HepG2 (cell line): Measurements from ENCODE around the gene ZNF608. TPM values are rescaled to one million over a fixed set of nuclear protein-coding genes. Genes with fewer than 3 reads are reported as not detected.

Experiments
- ATAC-seq: fragments of 200-7000 bp; cut with Tn5 transposase; 3 replicates; pipeline ENCODE4 v1.9.1; 2020; ENCODE audit warnings: mild to moderate bottlenecking, moderate library complexity
- BruUV-seq: library from RNA; stranded (reverse); fragments of 400-500 nt; replicated peaks from 2 replicates; lab custom pipeline; 2021; lab: Mats Ljungman, UMichigan
- CTCF ChIA-PET: fragments of 300-600 bp; formaldehyde crosslinking; extraction: SDS; loops from one replicate; lab custom pipeline; 2021; ENCODE audit warnings: low total read pairs, inconsistent platforms, low intra/inter-chr PET ratio; lab: Yijun Ruan, JAX
- POLR2A ChIA-PET: fragments of 350-600 bp; sonication (Branson Sonifier 250); formaldehyde crosslinking; loops from one replicate; lab custom pipeline; 2020; ENCODE audit warnings: antibody characterized with exemption, inconsistent platforms; lab: Yijun Ruan, JAX
- DNase-seq: peaks from one replicate; pipeline ENCODE4 v3.0.0-alpha.2; 2015; ENCODE audit warnings: low spot score
- FAIRE-seq: peaks from 3 replicates; lab custom pipeline; 2011; peaks lifted over from hg19 to GRCh38; lab: Jason Lieb, UNC
- H2AFZ ChIP-seq: one replicate; pipeline ENCODE4 v1.6.1; 2011; ENCODE audit warnings: low read length, inconsistent platforms
- H3K27ac ChIP-seq: fragments of 300-600 bp; 3 replicates; pipeline ENCODE4 v1.8.0; 2011; ENCODE audit warnings: mixed run types, mild to moderate bottlenecking, mixed read lengths, low read length, inconsistent platforms; ENCODE audit not compliant: insufficient read depth; ENCODE audit errors: extremely low read length
- H3K27me3 ChIP-seq, 2 experiments: fragments of 200-600 bp in 1 of 2; 2 replicates in 1 of 2; 3 replicates in 1 of 2; pipeline versions ENCODE4 v1.6.0 to v1.8.0; 2011; ENCODE audit warnings: low read length in 2 of 2, mild to moderate bottlenecking in 2 of 2, moderate library complexity in 2 of 2, inconsistent platforms in 1 of 2; ENCODE audit not compliant: insufficient read depth in 2 of 2, control insufficient read depth in 1 of 2
- H3K36me3 ChIP-seq, 2 experiments: fragments of 200-600 bp in 1 of 2; replicated peaks in 1 of 2; 2 replicates in 1 of 2; 3 replicates in 1 of 2; pipeline versions ENCODE4 v1.5.1 to v1.8.0; 2011; ENCODE audit warnings: low read length in 2 of 2, inconsistent platforms in 1 of 2; ENCODE audit not compliant: insufficient read depth in 2 of 2, control insufficient read depth in 1 of 2
- H3K4me1 ChIP-seq: 2 replicates; pipeline ENCODE4 v1.5.1; 2012; ENCODE audit warnings: low read length, inconsistent platforms; ENCODE audit not compliant: insufficient read depth
- H3K4me2 ChIP-seq: 2 replicates; pipeline ENCODE4 v1.6.0; 2011; ENCODE audit warnings: low read depth, low read length, inconsistent platforms
- H3K4me3 ChIP-seq, 3 experiments: fragments of 200-600 bp in 1 of 3; sonication (generic), shearing (Covaris generic) in 1 of 3; replicated peaks in 1 of 3; 2 replicates each; pipeline ENCODE4 v1.5.1; 2011 to 2016; ENCODE audit warnings: low read length in 3 of 3, inconsistent platforms in 2 of 3, low read depth in 2 of 3, mild to moderate bottlenecking in 2 of 3, control low read depth in 1 of 3, mixed read lengths in 1 of 3; ENCODE audit not compliant: insufficient read depth in 1 of 3
- H3K79me2 ChIP-seq: one replicate; pipeline ENCODE4 v1.6.1; 2011; ENCODE audit warnings: low read length, inconsistent platforms; ENCODE audit not compliant: insufficient read depth
- H3K9ac ChIP-seq: 2 replicates; pipeline ENCODE4 v1.6.0; 2011; ENCODE audit warnings: mild to moderate bottlenecking, low read depth, low read length, inconsistent platforms; ENCODE audit not compliant: insufficient read depth
- H3K9me3 ChIP-seq: 2 replicates; pipeline ENCODE4 v1.5.1; 2012; ENCODE audit warnings: mild to moderate bottlenecking, low read length
- H4K20me1 ChIP-seq: 2 replicates; pipeline ENCODE4 v1.6.0; 2011; ENCODE audit warnings: inconsistent platforms, mild to moderate bottlenecking, low read length, moderate library complexity; ENCODE audit not compliant: insufficient read depth
- ARNTL ChIP-seq: sonication (generic); formaldehyde crosslinking; IDR thresholded peaks from 2 replicates; pipeline ENCODE4 v1.4.0; 2020; ENCODE audit warnings: mild to moderate bottlenecking, missing genetic modification reagents
- ATF2 ChIP-seq: sonication (generic); formaldehyde crosslinking; IDR thresholded peaks from 2 replicates; pipeline ENCODE4 v1.4.0; 2020; ENCODE audit warnings: missing genetic modification reagents
- CREBL2 ChIP-seq: sonication (generic); formaldehyde crosslinking; IDR thresholded peaks from 2 replicates; pipeline ENCODE4 v1.8.1; 2023; ENCODE audit warnings: missing genetic modification reagents, mild to moderate bottlenecking, borderline replicate concordance
- ISL2 ChIP-seq: sonication (generic); formaldehyde crosslinking; IDR thresholded peaks from 2 replicates; pipeline ENCODE4 v1.5.0; 2020; ENCODE audit warnings: missing genetic modification reagents
- SRY ChIP-seq: sonication (generic); formaldehyde crosslinking; IDR thresholded peaks from 2 replicates; pipeline ENCODE4 v1.8.0; 2022; ENCODE audit warnings: mild to moderate bottlenecking, missing genetic modification reagents
- XRCC5 ChIP-seq: fragments of 200-400 bp; formaldehyde crosslinking; optimal IDR thresholded peaks from 2 replicates; pipeline ENCODE3; 2017; ENCODE audit warnings: mild to moderate bottlenecking, low read length
- ZNF709 ChIP-seq: sonication (generic); formaldehyde crosslinking; IDR thresholded peaks from 2 replicates; pipeline ENCODE4 v1.5.0; 2020; ENCODE audit warnings: mild to moderate bottlenecking, missing genetic modification reagents
- ZSCAN9 ChIP-seq: IDR thresholded peaks from 2 replicates; pipeline ENCODE4 v1.6.1; 2016; ENCODE audit warnings: borderline replicate concordance
- WGBS: methylation state at CpG from one replicate; pipeline ENCODE4 v1.1.6; 2017; ENCODE audit warnings: low lambda C conversion rate; 5-methylcytosine and 5-hydroxymethylcytosine counted together
- in situ Hi-C: cut with HindIII; loops from 2 replicates; pipeline ENCODE4 v1.10.0; 2017; ENCODE audit warnings: low pct_unique_long_range_greater_than_20kb; ENCODE audit not compliant: extremely low pct_ligation_motif_present
- intact Hi-C: fragments of 100-400 bp; cut with micrococcal nuclease; formaldehyde crosslinking; loops from one replicate; pipeline ENCODE4 v1.10.0; 2022; ENCODE audit not compliant: unreplicated experiment
- polyA plus RNA-seq, 8 experiments: library from polyadenylated mRNA; depleted of rRNA in 3 of 8; stranded (reverse) in 7 of 8; unstranded in 1 of 8; fragments of >200 nt; fragmentation: Illumina TruSeq in 4 of 8; extraction: Trizol in 4 of 8; gene quantifications; 2 replicates each; pipeline versions ENCODE4 v1.2.1 to v1.2.3, GENCODE V29; 2011 to 2016; ENCODE audit warnings: low read depth in 4 of 8, missing spikeins in 1 of 8, mixed read lengths in 1 of 8; ENCODE audit not compliant: insufficient read depth in 1 of 8
- total RNA-seq, 5 experiments: library from RNA; depleted of rRNA; stranded (reverse); fragments of >200 nt; fragmentation: Illumina TruSeq; extraction: Trizol; gene quantifications; 2 replicates each; pipeline ENCODE4 v1.2.3, GENCODE V29; 2016; ENCODE audit warnings: low read depth in 1 of 5
- TF ChIP-seq, protein P1 (sequence below): sonication (generic); formaldehyde crosslinking; IDR thresholded peaks from 2 replicates; pipeline ENCODE4 v1.4.0; 2020; ENCODE audit warnings: low read depth, missing genetic modification reagents
- TF ChIP-seq, protein P2 (sequence below): IDR thresholded peaks from 2 replicates; pipeline ENCODE4 v1.6.1; 2016
- TF ChIP-seq, protein P3 (sequence below): sonication (generic); formaldehyde crosslinking; IDR thresholded peaks from 2 replicates; pipeline ENCODE4 v1.4.0; 2020; ENCODE audit warnings: missing genetic modification reagents

The ZNF608 gene
- total and polyA plus RNA-seq, 2 of the 13 experiments (the other 11 are each of a cell fraction or from before 2014, with no cell fraction given): 0.66 to 0.91 TPM

DNA sequence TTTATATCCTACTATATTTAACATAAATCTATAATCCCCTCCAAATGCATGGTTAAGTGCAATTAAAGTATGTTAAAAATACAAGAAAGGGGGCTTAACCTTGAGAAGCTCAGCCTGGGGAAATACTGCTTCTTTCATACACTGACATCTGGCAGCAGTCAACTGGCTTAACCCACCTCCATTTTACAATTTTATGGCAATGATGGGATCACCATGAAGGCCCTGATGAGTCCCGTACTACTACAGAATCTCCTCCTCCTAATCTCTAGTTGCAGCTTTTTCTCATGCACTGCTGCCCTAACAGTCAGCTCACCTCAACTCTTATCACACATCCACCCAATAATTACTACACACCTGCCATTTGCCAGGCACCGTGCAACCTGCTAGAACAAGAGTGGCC is 40.9 kb downstream of the ZNF608 start (continued):
- TF ChIP-seq, protein P1, sequence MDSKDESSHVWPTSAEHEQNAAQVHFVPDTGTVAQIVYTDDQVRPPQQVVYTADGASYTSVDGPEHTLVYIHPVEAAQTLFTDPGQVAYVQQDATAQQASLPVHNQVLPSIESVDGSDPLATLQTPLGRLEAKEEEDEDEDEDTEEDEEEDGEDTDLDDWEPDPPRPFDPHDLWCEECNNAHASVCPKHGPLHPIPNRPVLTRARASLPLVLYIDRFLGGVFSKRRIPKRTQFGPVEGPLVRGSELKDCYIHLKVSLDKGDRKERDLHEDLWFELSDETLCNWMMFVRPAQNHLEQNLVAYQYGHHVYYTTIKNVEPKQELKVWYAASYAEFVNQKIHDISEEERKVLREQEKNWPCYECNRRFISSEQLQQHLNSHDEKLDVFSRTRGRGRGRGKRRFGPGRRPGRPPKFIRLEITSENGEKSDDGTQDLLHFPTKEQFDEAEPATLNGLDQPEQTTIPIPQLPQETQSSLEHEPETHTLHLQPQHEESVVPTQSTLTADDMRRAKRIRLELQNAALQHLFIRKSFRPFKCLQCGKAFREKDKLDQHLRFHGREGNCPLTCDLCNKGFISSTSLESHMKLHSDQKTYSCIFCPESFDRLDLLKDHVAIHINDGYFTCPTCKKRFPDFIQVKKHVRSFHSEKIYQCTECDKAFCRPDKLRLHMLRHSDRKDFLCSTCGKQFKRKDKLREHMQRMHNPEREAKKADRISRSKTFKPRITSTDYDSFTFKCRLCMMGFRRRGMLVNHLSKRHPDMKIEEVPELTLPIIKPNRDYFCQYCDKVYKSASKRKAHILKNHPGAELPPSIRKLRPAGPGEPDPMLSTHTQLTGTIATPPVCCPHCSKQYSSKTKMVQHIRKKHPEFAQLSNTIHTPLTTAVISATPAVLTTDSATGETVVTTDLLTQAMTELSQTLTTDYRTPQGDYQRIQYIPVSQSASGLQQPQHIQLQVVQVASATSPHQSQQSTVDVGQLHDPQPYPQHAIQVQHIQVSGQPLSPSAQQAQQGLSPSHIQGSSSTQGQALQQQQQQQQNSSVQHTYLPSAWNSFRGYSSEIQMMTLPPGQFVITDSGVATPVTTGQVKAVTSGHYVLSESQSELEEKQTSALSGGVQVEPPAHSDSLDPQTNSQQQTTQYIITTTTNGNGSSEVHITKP (CRISPR knock-in tag): no peak
- TF ChIP-seq, protein P2, sequence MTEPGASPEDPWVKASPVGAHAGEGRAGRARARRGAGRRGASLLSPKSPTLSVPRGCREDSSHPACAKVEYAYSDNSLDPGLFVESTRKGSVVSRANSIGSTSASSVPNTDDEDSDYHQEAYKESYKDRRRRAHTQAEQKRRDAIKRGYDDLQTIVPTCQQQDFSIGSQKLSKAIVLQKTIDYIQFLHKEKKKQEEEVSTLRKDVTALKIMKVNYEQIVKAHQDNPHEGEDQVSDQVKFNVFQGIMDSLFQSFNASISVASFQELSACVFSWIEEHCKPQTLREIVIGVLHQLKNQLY (CRISPR knock-in tag): no peak

GRCh38 chr5:124704594-124705284 is 41.7 kb downstream of the ZNF608 start:
- Histone ChIP-seq H3K4me2 (no peak overlapping the region), H3K27me3 (no peaks in the 10 kb centered on the region; a peak in 1 of 5 replicates), H4K20me1 (no peaks in the 10 kb centered on the region), H2AFZ (no peak overlapping the region), H3K4me1 (peaks cover 31% of the 10 kb centered on the region), H3K4me3 (no peak overlapping the region), H3K79me2 (no peaks in the 10 kb centered on the region), H3K36me3 (no peaks in the 10 kb centered on the region), H3K9me3 (no peaks in the 10 kb centered on the region), H3K27ac (no peak overlapping the region), H3K9ac (no peak overlapping the region)
- peak; percentile 66 for ATAC-seq
- peak; percentile 23 for DNase-seq
- WGBS: 20% methylated on average over 6 of the region's 6 CpGs
- POLR2A ChIA-PET: no interaction called here
- intact Hi-C loops (no loop called here), in situ Hi-C loops (no loop called here)
- CTCF ChIA-PET: no interaction called here
- no TSS peak for BruUV-seq
- FAIRE-seq: no peak
- no peak for TF ChIP-seq ATF2 (CRISPR knock-in tag)
- no peak for TF ChIP-seq CREBL2 (CRISPR knock-in tag)
- no peak for TF ChIP-seq SRY (CRISPR knock-in tag)
- TF ChIP-seq ARNTL (CRISPR knock-in tag): no peak
- TF ChIP-seq ZNF709 (CRISPR knock-in tag): no peak
- TF ChIP-seq, protein P3, sequence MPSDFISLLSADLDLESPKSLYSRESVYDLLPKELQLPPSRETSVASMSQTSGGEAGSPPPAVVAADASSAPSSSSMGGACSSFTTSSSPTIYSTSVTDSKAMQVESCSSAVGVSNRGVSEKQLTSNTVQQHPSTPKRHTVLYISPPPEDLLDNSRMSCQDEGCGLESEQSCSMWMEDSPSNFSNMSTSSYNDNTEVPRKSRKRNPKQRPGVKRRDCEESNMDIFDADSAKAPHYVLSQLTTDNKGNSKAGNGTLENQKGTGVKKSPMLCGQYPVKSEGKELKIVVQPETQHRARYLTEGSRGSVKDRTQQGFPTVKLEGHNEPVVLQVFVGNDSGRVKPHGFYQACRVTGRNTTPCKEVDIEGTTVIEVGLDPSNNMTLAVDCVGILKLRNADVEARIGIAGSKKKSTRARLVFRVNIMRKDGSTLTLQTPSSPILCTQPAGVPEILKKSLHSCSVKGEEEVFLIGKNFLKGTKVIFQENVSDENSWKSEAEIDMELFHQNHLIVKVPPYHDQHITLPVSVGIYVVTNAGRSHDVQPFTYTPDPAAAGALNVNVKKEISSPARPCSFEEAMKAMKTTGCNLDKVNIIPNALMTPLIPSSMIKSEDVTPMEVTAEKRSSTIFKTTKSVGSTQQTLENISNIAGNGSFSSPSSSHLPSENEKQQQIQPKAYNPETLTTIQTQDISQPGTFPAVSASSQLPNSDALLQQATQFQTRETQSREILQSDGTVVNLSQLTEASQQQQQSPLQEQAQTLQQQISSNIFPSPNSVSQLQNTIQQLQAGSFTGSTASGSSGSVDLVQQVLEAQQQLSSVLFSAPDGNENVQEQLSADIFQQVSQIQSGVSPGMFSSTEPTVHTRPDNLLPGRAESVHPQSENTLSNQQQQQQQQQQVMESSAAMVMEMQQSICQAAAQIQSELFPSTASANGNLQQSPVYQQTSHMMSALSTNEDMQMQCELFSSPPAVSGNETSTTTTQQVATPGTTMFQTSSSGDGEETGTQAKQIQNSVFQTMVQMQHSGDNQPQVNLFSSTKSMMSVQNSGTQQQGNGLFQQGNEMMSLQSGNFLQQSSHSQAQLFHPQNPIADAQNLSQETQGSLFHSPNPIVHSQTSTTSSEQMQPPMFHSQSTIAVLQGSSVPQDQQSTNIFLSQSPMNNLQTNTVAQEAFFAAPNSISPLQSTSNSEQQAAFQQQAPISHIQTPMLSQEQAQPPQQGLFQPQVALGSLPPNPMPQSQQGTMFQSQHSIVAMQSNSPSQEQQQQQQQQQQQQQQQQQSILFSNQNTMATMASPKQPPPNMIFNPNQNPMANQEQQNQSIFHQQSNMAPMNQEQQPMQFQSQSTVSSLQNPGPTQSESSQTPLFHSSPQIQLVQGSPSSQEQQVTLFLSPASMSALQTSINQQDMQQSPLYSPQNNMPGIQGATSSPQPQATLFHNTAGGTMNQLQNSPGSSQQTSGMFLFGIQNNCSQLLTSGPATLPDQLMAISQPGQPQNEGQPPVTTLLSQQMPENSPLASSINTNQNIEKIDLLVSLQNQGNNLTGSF (CRISPR knock-in tag): no peak
- no peak for TF ChIP-seq XRCC5
- no peak for TF ChIP-seq ZSCAN9 (CRISPR knock-in tag)
- TF ChIP-seq ISL2: no peak
